Activated naive CD4-positive, alpha-beta T cell treated with anti-CD3 and anti-CD28 coated beads, Interleukin-2, amount 50 U/mL, for 72 hours (primary cell): ENCODE measurements around the gene GRIN3A. TPM values are rescaled to one million over a fixed set of nuclear protein-coding genes. Genes with fewer than 3 reads are reported as not detected.
A peak's percentile ranks its signal among the peaks of the same experiment; 100 is the strongest.
"Not testable (repeated sequence)": the region's sequence is repeated elsewhere in the genome, so short reads cannot be mapped to it uniquely, and the experiment has no call there.

ENCODE experiments used
- ATAC-seq, 2 donors: fragments of 150-1000 bp; cut with Tn5 transposase; 2 replicates each; pipeline ENCODE4 v1.10.0; 2021; ENCODE audit warnings: mild to moderate bottlenecking in 2 of 2, moderate library complexity in 2 of 2
- DNase-seq, 2 donors: peaks; one replicate each; pipeline ENCODE4 v3.0.0; 2021 to 2022; ENCODE audit warnings: low spot score in 2 of 2
- H3K27ac Mint-ChIP-seq, 2 donors: one replicate each; pipeline ENCODE4 v1.8.0; 2022; ENCODE audit warnings: mild to moderate bottlenecking in 2 of 2, mixed read lengths in 2 of 2
- H3K36me3 Mint-ChIP-seq, 2 donors: one replicate each; pipeline ENCODE4 v1.8.0; 2022; ENCODE audit warnings: mixed read lengths in 2 of 2
- H3K9me3 Mint-ChIP-seq, 2 donors: one replicate each; pipeline ENCODE4 v1.8.0; 2022; ENCODE audit warnings: mixed read lengths in 2 of 2
- total RNA-seq, 2 donors: library from RNA; stranded (reverse); gene quantifications; one replicate each; pipeline ENCODE4 v1.2.3, GENCODE V29; 2022

The GRIN3A gene
- total RNA-seq, 2 donors from 2014 or later: 0.02 TPM; not detected in 1

- ATAC-seq (peak in 1 of 2 donors; percentile 47), DNase-seq (no peak)
- no peaks in the 10 kb centered on the region for H3K36me3 Mint-ChIP-seq
- peaks cover 0 to 4% of the 10 kb centered on the region in 2 donors for H3K9me3 Mint-ChIP-seq
- no peak overlapping the region for H3K27ac Mint-ChIP-seq
Observed at GRCh38 chr9:101574731-101575333, 163.6 kb downstream of the GRIN3A start.

GRCh38 chr9:101572316-101572715, 166.1 kb downstream of the GRIN3A start:
- no peak for DNase-seq
- ATAC-seq: peak in 1 of 2 donors; percentile 32
- Mint-ChIP-seq H3K27ac (peak overlapping the region in 1 of 2 donors; percentile 78), H3K9me3 (peaks cover 0 to 4% of the 10 kb centered on the region in 2 donors), H3K36me3 (peaks cover 0 to 8% of the 10 kb centered on the region in 2 donors)

DNA sequence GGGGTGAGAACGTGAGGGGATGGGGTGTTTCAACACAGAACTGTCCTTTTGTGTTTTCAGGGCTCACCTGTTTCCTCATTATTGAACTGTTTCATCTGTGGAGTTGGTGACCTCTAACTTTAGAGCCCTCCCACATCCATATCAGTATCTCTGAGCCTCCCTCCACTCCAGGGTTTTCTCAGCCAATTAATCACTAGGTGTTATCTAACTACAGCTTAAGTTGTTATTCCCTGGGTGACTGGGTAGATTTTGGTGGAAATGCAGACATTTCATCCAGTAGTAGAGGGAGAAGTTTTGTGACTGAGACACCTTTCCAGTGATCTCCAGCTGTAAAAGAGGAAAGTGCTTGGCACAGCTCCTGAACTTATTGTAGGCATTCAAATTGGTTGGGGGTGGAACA, 167.3 kb downstream of the GRIN3A start:
- ATAC-seq (no peak), DNase-seq (no peak)
- peaks cover 0 to 4% of the 10 kb centered on the region in 2 donors for H3K9me3 Mint-ChIP-seq
- peak overlapping the region in 1 of 2 donors; percentile 78 for H3K27ac Mint-ChIP-seq
- peaks cover 0 to 11% of the 10 kb centered on the region in 2 donors for H3K36me3 Mint-ChIP-seq

- Mint-ChIP-seq H3K9me3 (no peaks in the 10 kb centered on the region), H3K27ac (peak overlapping the region; percentile 78 to 89), H3K36me3 (peaks cover 5 to 17% of the 10 kb centered on the region in 2 donors)
- ATAC-seq (peak; percentile 42 to 44), DNase-seq (no peak)
Observed at GRCh38 chr9:101569741-101570501, 168.5 kb downstream of the GRIN3A start.

DNA sequence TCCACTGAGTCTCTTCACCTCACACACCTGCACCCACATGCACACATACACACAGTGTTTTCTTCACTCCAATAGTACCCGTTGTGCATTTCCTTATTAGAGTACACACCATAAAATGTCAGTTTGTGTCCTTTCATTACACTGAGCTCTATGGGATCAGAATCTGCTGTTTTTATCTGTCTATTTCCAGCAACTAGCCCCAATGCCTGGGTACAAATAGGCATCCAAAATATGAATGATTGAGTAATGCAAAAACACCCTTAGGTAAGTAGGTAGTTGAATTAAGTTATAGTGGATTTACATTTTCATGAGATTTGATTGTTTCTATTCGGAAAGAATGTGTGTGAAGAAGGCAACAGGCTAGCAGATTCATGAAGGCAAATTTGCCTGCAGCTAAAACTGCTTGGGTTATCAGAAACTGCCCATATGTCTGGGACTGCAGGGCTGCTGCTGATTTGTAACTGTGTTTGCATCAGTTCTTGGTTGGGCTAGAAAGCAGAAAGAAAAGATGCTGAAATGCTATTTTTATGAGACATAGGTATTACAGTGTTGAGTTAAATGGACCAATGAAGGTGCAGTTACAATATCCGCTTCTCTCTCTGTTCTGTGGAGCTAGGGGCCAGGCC, 170.6 kb downstream of the GRIN3A start:
- Mint-ChIP-seq H3K27ac (no peak overlapping the region), H3K36me3 (peaks cover 23 to 24% of the 10 kb centered on the region in 2 donors), H3K9me3 (no peaks in the 10 kb centered on the region)
- no peak for ATAC-seq
- no peak for DNase-seq

DNA sequence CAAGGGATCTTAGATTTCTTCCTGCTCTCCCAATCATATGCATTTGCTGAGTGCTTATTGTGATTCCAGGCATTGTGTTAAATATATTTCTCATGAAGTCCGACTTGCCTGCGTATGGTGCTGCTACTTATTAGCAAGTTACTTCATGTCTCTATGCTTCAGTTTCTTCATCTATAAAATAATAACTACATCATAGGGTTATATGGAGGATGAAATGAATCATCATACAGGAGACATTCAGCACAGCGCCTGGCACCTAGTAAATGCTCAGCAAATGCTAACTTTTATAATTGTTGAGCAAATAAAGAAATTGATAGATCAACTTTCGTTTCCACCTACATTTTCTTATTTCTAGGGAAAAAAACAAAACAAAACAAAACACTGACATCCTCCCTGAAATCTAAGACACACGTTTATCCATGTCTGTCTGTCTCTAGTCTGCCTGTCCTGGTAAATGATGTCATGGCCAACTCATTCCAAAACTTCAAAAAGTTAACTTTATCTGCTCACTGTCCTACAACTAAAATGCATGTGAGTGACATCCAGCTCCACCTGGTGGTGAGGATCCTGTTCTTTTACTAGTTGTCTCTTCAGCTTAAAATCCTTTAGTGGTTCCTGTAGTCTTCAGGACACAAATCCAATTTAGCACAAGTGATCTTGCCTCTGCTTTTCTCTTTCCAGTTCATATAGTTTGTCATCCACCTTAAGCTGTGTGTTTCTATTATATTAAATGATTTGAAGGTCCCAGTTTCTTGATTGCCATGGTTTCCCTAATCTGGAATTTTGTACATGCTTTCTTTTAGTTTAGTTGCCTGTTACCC, 171.3 kb downstream of the GRIN3A start:
- DNase-seq (peak in 1 of 2 donors; percentile 34), ATAC-seq (peak; percentile 62 to 80)
- peaks cover 30 to 31% of the 10 kb centered on the region in 2 donors for H3K36me3 Mint-ChIP-seq
- no peak overlapping the region for H3K27ac Mint-ChIP-seq
- no peaks in the 10 kb centered on the region for H3K9me3 Mint-ChIP-seq

- peaks cover 2 to 9% of the 10 kb centered on the region in 2 donors for H3K9me3 Mint-ChIP-seq
- DNase-seq: no peak
- no peak overlapping the region for H3K27ac Mint-ChIP-seq
- peaks cover 52 to 57% of the 10 kb centered on the region in 2 donors for H3K36me3 Mint-ChIP-seq
- ATAC-seq: no peak
Observed at GRCh38 chr9:101564252-101564651, 174.2 kb downstream of the GRIN3A start.

GRCh38 chr9:101562966-101563365, 175.5 kb downstream of the GRIN3A start:
- H3K36me3 Mint-ChIP-seq: peaks cover 63 to 70% of the 10 kb centered on the region in 2 donors
- no peak overlapping the region for H3K27ac Mint-ChIP-seq
- ATAC-seq (no peak), DNase-seq (no peak)
- peaks cover 8 to 18% of the 10 kb centered on the region in 2 donors for H3K9me3 Mint-ChIP-seq

- ATAC-seq (no peak), DNase-seq (no peak)
- no peak overlapping the region for H3K27ac Mint-ChIP-seq
- peaks cover 64 to 82% of the 10 kb centered on the region in 2 donors for H3K36me3 Mint-ChIP-seq
- H3K9me3 Mint-ChIP-seq: peaks cover 8 to 18% of the 10 kb centered on the region in 2 donors
Observed at GRCh38 chr9:101561740-101562139, 176.7 kb downstream of the GRIN3A start.

- DNase-seq, ATAC-seq, H3K9me3 Mint-ChIP-seq, H3K27ac Mint-ChIP-seq: not testable (repeated sequence)
- peaks cover 37 to 45% of the 10 kb centered on the region in 2 donors for H3K36me3 Mint-ChIP-seq
Observed at GRCh38 chr9:101549472-101550098, 188.9 kb downstream of the GRIN3A start.

DNA sequence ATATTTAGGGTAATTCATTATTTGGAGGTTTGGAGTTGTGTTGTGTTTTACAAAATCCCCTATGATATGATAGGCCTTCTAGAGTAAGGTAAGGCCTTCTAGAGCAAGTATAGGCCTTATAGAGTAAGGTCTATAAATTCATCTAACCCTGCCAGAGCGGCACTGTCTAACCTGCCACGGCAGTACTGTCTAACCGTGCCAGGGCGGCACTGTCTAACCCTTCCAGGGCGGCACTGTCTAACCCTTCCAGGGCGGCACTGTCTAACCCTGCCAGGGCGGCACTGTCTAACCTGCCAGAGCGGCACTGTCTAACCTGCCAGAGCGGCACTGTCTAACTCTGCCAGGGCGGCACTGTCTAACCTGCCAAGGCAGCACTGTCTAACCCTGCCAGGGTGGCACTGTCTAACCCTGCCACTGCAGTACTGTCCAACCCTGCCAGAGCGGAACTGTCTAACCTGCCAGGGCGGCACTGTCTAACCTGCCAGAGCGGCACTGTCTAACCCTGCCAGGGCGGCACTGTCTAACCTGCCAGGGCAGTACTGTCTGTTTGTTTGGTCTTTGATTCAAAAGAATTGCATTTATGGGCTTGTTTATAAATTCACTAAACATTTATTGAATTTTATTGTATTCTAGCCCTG, 195.2 kb downstream of the GRIN3A start:
- ATAC-seq (no peak), DNase-seq (no peak)
- Mint-ChIP-seq H3K27ac (no peak overlapping the region), H3K9me3 (no peaks in the 10 kb centered on the region), H3K36me3 (peaks cover 15 to 21% of the 10 kb centered on the region in 2 donors)

GRCh38 chr9:101540069-101540468, 198.4 kb downstream of the GRIN3A start:
- DNase-seq: no peak
- H3K36me3 Mint-ChIP-seq: peaks cover 0 to 12% of the 10 kb centered on the region in 2 donors
- no peak for ATAC-seq
- no peaks in the 10 kb centered on the region for H3K9me3 Mint-ChIP-seq
- H3K27ac Mint-ChIP-seq: no peak overlapping the region

DNA sequence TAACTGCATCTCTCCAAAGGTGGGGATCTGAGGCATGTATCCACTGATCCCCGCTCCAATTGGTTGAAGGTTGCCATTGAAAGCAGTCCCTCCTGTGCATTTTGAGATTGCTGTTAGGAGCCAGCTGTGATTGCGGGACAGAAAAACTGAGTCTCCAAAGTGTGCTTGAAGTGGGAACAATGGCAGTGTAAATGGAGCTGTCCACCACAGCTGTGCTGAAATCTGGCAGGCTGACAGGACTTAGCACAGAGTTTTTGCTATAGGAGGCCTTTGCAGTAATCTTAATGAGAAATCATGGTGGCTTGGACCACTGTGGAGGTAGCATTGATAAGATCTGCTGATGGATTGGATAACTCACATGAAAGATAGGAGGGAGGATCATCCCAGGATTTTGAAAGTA, 201.5 kb downstream of the GRIN3A start:
- Mint-ChIP-seq H3K9me3 (no peaks in the 10 kb centered on the region), H3K36me3 (peaks cover 5 to 18% of the 10 kb centered on the region in 2 donors), H3K27ac (no peak overlapping the region)
- DNase-seq (no peak), ATAC-seq (no peak)

DNA sequence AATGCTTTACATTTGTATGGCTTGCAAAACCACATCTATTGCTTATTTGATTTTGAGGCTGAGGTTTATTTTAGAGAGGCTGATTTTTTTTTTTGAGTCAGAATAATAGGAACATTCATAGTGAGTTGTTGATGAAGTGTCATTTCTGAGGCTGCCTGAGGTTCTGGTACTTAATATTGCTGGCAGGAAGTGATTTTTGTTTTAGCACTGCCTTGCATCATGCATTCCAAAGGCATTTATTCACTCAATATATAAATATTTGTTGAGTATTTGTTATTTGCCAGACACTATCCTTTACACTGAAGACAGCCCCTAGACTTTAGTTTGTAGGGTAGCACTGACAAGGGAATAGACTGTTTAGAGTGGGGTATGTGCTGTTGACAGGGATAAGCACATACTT, 202.1 kb downstream of the GRIN3A start:
- Mint-ChIP-seq H3K9me3 (no peaks in the 10 kb centered on the region), H3K36me3 (peaks cover 5 to 18% of the 10 kb centered on the region in 2 donors), H3K27ac (no peak overlapping the region)
- no peak for DNase-seq
- no peak for ATAC-seq

DNA sequence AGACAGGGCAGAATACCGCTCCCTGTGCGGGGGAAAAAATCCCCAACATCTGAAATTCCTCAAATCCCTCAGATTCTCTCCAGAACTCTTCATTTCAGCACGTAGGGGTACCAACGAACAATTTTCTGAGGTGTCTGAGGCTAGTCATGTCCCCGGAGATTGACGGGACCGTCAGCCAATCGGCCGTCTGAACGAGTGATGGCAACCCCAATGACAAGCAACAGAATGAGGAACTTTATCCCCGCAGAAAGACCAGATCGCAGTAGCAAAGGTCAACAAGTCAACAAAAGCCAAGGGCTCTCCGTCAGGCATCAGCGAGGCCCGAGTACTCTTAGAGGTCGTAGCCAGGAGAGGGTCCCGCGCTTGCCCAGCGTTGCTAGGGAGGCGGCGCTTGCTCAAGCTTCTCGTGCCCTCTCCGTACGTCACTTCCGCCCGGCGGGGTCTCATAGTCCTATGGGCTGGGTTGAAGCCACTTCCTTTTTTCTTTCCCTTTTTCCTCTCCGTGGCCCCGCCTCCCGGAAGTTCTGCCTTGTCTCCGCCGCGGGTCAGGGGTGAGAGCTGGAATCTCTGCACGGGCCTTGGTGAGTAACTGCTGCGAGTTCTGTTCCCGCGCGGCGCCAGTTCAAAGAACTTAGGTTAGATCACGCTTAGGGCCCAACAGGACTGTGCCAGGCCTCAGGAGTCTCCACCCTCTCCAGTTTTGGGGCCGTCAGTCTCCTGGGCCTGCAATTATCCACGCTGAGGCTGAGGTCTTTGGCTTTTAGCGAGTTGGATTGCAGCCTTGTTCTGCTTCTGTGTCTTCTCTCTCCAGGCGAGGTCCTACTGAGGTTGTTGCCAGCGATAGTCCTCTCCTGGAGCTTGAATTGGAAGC, 204.9 kb downstream of the GRIN3A start, which contains the start of gene RNF20:
TSS of gene RNF20 (plus strand) at position 520 of the 871 bp plus-strand sequence. CDS start 1,571 bp downstream, outside the sequence.
- H3K9me3 Mint-ChIP-seq: no peaks in the 10 kb centered on the region
- peak; percentile 96 to 99 for DNase-seq
- H3K27ac Mint-ChIP-seq: peak within 1 kb of the TSS; percentile 98 to 99
- ATAC-seq: peak; percentile 96 to 97
- H3K36me3 Mint-ChIP-seq: peaks cover 5 to 11% of the 10 kb centered on the region in 2 donors
